ENCODE measurements around the gene MFAP3L.
A peak's percentile ranks its signal among the peaks of the same experiment; 100 is the strongest.
"Not testable (repeated sequence)": the region's sequence is repeated elsewhere in the genome, so short reads cannot be mapped to it uniquely, and the experiment has no call there.

MFAP3L gene

GRCh38 chr4:170026253-170027021 is at the start of gene MFAP3L:
TSS of gene MFAP3L (minus strand) at chr4:170026395. CDS start at chr4:170005877, 20,518 bp downstream.
- DNase-seq: peak; percentile 71

GRCh38 chr4:170071196-170071595 is 45.0 kb upstream of the MFAP3L start:
- no peak for DNase-seq

- DNase-seq: no peak
These were observed 42.4 kb upstream of the MFAP3L start for GRCh38 chr4:170068438-170069128.

- no peak for DNase-seq
These were observed 33.2 kb upstream of the MFAP3L start for GRCh38 chr4:170059421-170059820.

GRCh38 chr4:170058826-170059225 is 32.6 kb upstream of the MFAP3L start:
- no peak for DNase-seq

GRCh38 chr4:170057866-170058265 is 31.7 kb upstream of the MFAP3L start:
- DNase-seq: no peak

GRCh38 chr4:170052919-170053318 is 26.7 kb upstream of the MFAP3L start:
- DNase-seq: no peak

- DNase-seq: no peak
These were observed 25.2 kb upstream of the MFAP3L start for GRCh38 chr4:170051402-170051801.

GRCh38 chr4:170049766-170050165 is 23.6 kb upstream of the MFAP3L start:
- DNase-seq: no peak

GRCh38 chr4:170047771-170048354 is 21.7 kb upstream of the MFAP3L start:
- peak; percentile 55 for DNase-seq

GRCh38 chr4:170046156-170046555 is 20.0 kb upstream of the MFAP3L start:
- not testable (repeated sequence) for DNase-seq

- no peak for DNase-seq
These were observed 14.0 kb upstream of the MFAP3L start for GRCh38 chr4:170040031-170040680.

- DNase-seq: no peak
These were observed 12.6 kb upstream of the MFAP3L start for GRCh38 chr4:170038769-170039168.

- no peak for DNase-seq
These were observed 12.0 kb upstream of the MFAP3L start for GRCh38 chr4:170038232-170038631.

- DNase-seq: no peak
These were observed 11.3 kb upstream of the MFAP3L start for GRCh38 chr4:170037481-170037880.

GRCh38 chr4:170035845-170036244 is 9.7 kb upstream of the MFAP3L start:
- no peak for DNase-seq

- DNase-seq: no peak
These were observed 9.0 kb upstream of the MFAP3L start for GRCh38 chr4:170035231-170035630.

GRCh38 chr4:170033999-170034398 is 7.8 kb upstream of the MFAP3L start:
- DNase-seq: no peak

GRCh38 chr4:170030121-170030520 is 3.9 kb upstream of the MFAP3L start:
- DNase-seq: no peak

- DNase-seq: peak; percentile 86
These were observed 1.1 kb upstream of the MFAP3L start for GRCh38 chr4:170027181-170027829.

- peak; percentile 6 for DNase-seq
These were observed 507 bp downstream of the MFAP3L start for GRCh38 chr4:170025523-170026252.

GRCh38 chr4:170022211-170022610 is 4.0 kb downstream of the MFAP3L start:
- no peak for DNase-seq

Measured in activated gamma-delta T cell treated with Interleukin-2 at 50 U/mL for 16 hours (primary cell).